Hepatocyte (in vitro differentiated cells): ENCODE measurements around the gene ZNF628. TPM values are rescaled to one million over a fixed set of nuclear protein-coding genes. Genes with fewer than 3 reads are reported as not detected.

Experiments used
- DNase-seq: peaks from one replicate; pipeline ENCODE4 v3.0.0-alpha.2; 2016; ENCODE audit warnings: low spot score
- H2AFZ ChIP-seq: fragments of 200-600 bp; sonication (generic); 2 replicates; pipeline ENCODE4 v1.6.0; 2016; ENCODE audit warnings: antibody characterized with exemption, mild to moderate bottlenecking
- H3K27ac ChIP-seq: fragments of 200-600 bp; sonication (generic); 2 replicates; pipeline ENCODE4 v1.5.1; 2016; ENCODE audit warnings: mild to moderate bottlenecking
- H3K27me3 ChIP-seq: fragments of 200-600 bp; sonication (generic); 2 replicates; pipeline ENCODE4 v1.6.1; 2016
- H3K36me3 ChIP-seq: fragments of 200-600 bp; sonication (generic); replicated peaks from 2 replicates; pipeline ENCODE4 v1.5.1; 2016; ENCODE audit warnings: low read depth; ENCODE audit not compliant: insufficient read depth
- H3K4me1 ChIP-seq: fragments of 200-600 bp; sonication (generic); 2 replicates; pipeline ENCODE4 v1.5.1; 2016; ENCODE audit warnings: mild to moderate bottlenecking, moderate library complexity; ENCODE audit not compliant: insufficient read depth
- H3K4me2 ChIP-seq: fragments of 200-600 bp; sonication (generic); 2 replicates; pipeline ENCODE4 v1.6.0; 2016
- H3K4me3 ChIP-seq: fragments of 200-600 bp; sonication (generic); 2 replicates; pipeline ENCODE4 v1.5.1; 2016; ENCODE audit warnings: mild to moderate bottlenecking
- H3K79me2 ChIP-seq: fragments of 200-600 bp; sonication (generic); 2 replicates; pipeline ENCODE4 v1.6.0; 2017; ENCODE audit warnings: mild to moderate bottlenecking
- H3K9me2 ChIP-seq: fragments of 200-600 bp; sonication (generic); replicated peaks from 2 replicates; pipeline ENCODE4 v1.6.0; 2017; ENCODE audit warnings: mild to moderate bottlenecking; ENCODE audit not compliant: insufficient read depth
- H3K9me3 ChIP-seq: fragments of 200-600 bp; sonication (generic); 2 replicates; pipeline ENCODE4 v1.5.1; 2016; ENCODE audit warnings: low read depth, mild to moderate bottlenecking
- H4K20me1 ChIP-seq: fragments of 200-600 bp; sonication (generic); 2 replicates; pipeline ENCODE4 v1.6.0; 2016; ENCODE audit warnings: mild to moderate bottlenecking; ENCODE audit not compliant: insufficient read depth, poor library complexity, severe bottlenecking
- CTCF ChIP-seq: fragments of 200-600 bp; sonication (generic); IDR thresholded peaks from 2 replicates; pipeline ENCODE4 v1.5.1; 2016; ENCODE audit warnings: antibody characterized with exemption, mild to moderate bottlenecking; ENCODE audit not compliant: poor library complexity
- EZH2 ChIP-seq: fragments of 200-600 bp; sonication (generic); IDR thresholded peaks from 2 replicates; pipeline ENCODE4 v1.6.1; 2016; ENCODE audit warnings: antibody characterized with exemption, mild to moderate bottlenecking, borderline replicate concordance
- EZH2phosphoT487 ChIP-seq: fragments of 200-600 bp; sonication (generic); IDR thresholded peaks from one replicate; pipeline ENCODE4 v1.6.1; 2018; ENCODE audit warnings: antibody characterized with exemption, mild to moderate bottlenecking, low read depth, moderate library complexity; ENCODE audit not compliant: unreplicated experiment, severe bottlenecking
- WGBS: methylation state at CpG from one replicate; pipeline ENCODE4 v1.1.6; 2016; ENCODE audit warnings: low lambda C conversion rate; ENCODE audit errors: missing lambda C conversion rate; 5-methylcytosine and 5-hydroxymethylcytosine counted together
- polyA plus RNA-seq: library from polyadenylated mRNA; unstranded; fragments of >200 nt; fragmentation: Nextera tagmentation; extraction: Ambion mirVana; gene quantifications from 2 replicates; pipeline ENCODE4 v1.2.1, GENCODE V29; 2016
- total RNA-seq: library from RNA; depleted of rRNA; stranded (reverse); fragments of >200 nt; gene quantifications from 2 replicates; pipeline ENCODE4 v1.2.3, GENCODE V29; 2014

Gene ZNF628
- total RNA-seq: 2.2 and 4.7 TPM in 2 replicates
- 1.0 and 1.2 TPM in 2 replicates for polyA plus RNA-seq

- peak; percentile 99 for DNase-seq
- Histone ChIP-seq H3K9me3 (no peaks in the 10 kb centered on the region), H3K4me1 (peaks cover 13% of the 10 kb centered on the region), H4K20me1 (no peaks in the 10 kb centered on the region), H3K27me3 (no peaks in the 10 kb centered on the region), H3K9me2 (no peaks in the 10 kb centered on the region), H3K4me2 (peak within 1 kb of the TSS; percentile 85), H3K79me2 (peaks cover 18% of the 10 kb centered on the region), H3K36me3 (no peaks in the 10 kb centered on the region), H3K27ac (peak within 1 kb of the TSS; percentile 91), H3K4me3 (peak within 1 kb of the TSS; percentile 83), H2AFZ (peak within 1 kb of the TSS; percentile 96)
- 2% methylated on average over 35 of the region's 61 CpGs for WGBS
- TF ChIP-seq EZH2phosphoT487 (no peak), CTCF (no peak), EZH2 (no peak)
Measured at GRCh38 chr19:55476100-55476775, at the start of gene ZNF628. TSS of gene ZNF628 (plus strand) at chr19:55476617. CDS start at chr19:55479911, 3,294 bp downstream.

- H3K4me3 ChIP-seq: no peak overlapping the region
- H3K27me3 ChIP-seq: no peaks in the 10 kb centered on the region
- TF ChIP-seq CTCF (no peak), EZH2 (no peak), EZH2phosphoT487 (no peak)
- H3K4me1 ChIP-seq: no peaks in the 10 kb centered on the region
- H3K36me3 ChIP-seq: no peaks in the 10 kb centered on the region
- no peak overlapping the region for H3K4me2 ChIP-seq
- 87% methylated on average over 1 of the region's 1 CpG for WGBS
- H2AFZ ChIP-seq: no peak overlapping the region
- DNase-seq: no peak
- no peaks in the 10 kb centered on the region for H3K79me2 ChIP-seq
- no peaks in the 10 kb centered on the region for H3K9me2 ChIP-seq
- no peaks in the 10 kb centered on the region for H4K20me1 ChIP-seq
- H3K27ac ChIP-seq: no peak overlapping the region
- H3K9me3 ChIP-seq: no peaks in the 10 kb centered on the region
Measured at GRCh38 chr19:55431183-55431582, 45.2 kb upstream of the ZNF628 start.

GRCh38 chr19:55432241-55432959, 44.0 kb upstream of the ZNF628 start:
- no peak for DNase-seq
- Histone ChIP-seq H3K27ac (no peak overlapping the region), H2AFZ (no peak overlapping the region), H3K4me3 (no peak overlapping the region), H3K27me3 (no peaks in the 10 kb centered on the region), H4K20me1 (no peaks in the 10 kb centered on the region), H3K9me2 (no peaks in the 10 kb centered on the region), H3K9me3 (no peaks in the 10 kb centered on the region), H3K4me2 (no peak overlapping the region), H3K4me1 (no peaks in the 10 kb centered on the region), H3K36me3 (no peaks in the 10 kb centered on the region), H3K79me2 (no peaks in the 10 kb centered on the region)
- WGBS: 92% methylated on average over 14 of the region's 14 CpGs
- TF ChIP-seq EZH2phosphoT487 (no peak), EZH2 (no peak), CTCF (no peak)
